NCI-H69 (cell line): ENCODE results near the gene FGD2.
A peak's percentile ranks its signal among the peaks of the same experiment; 100 is the strongest.

Source experiments
- DNase-seq: peaks from one replicate; lab custom pipeline; 2025; lab: John Stamatoyannopoulos, UW

FGD2 gene

GRCh38 chr6:37005061-37005810 lies at the start of gene FGD2:
Gene FGD2, plus strand, starts transcription at chr6:37005655. Its CDS starts 163 bp downstream, at chr6:37005818.
- DNase-seq: no peak

GRCh38 chr6:36955671-36956445 lies 49.6 kb upstream of the FGD2 start:
- peak; percentile 44 for DNase-seq

GRCh38 chr6:36956446-36956820 lies 49.0 kb upstream of the FGD2 start:
- no peak for DNase-seq

- no peak for DNase-seq
Observed at GRCh38 chr6:36957773-36958271, 47.6 kb upstream of the FGD2 start.

- DNase-seq: no peak
Observed at GRCh38 chr6:36958775-36959554, 46.5 kb upstream of the FGD2 start.

- DNase-seq: no peak
Observed at GRCh38 chr6:36959555-36960250, 45.8 kb upstream of the FGD2 start.

- DNase-seq: no peak
Observed at GRCh38 chr6:36961441-36962435, 43.7 kb upstream of the FGD2 start.

GRCh38 chr6:36962874-36963273 lies 42.6 kb upstream of the FGD2 start:
- peak; percentile 69 for DNase-seq

- DNase-seq: peak; percentile 58
Observed at GRCh38 chr6:36963451-36964290, 41.8 kb upstream of the FGD2 start.

GRCh38 chr6:36964349-36964748 lies 41.1 kb upstream of the FGD2 start:
- no peak for DNase-seq

GRCh38 chr6:36964908-36965307 lies 40.5 kb upstream of the FGD2 start:
- DNase-seq: no peak

- DNase-seq: no peak
Observed at GRCh38 chr6:36967301-36967700, 38.2 kb upstream of the FGD2 start.

- DNase-seq: no peak
Observed at GRCh38 chr6:36967757-36968156, 37.7 kb upstream of the FGD2 start.

- DNase-seq: peak; percentile 62
Observed at GRCh38 chr6:36968266-36968977, 37.0 kb upstream of the FGD2 start.

GRCh38 chr6:36969240-36969691 lies 36.2 kb upstream of the FGD2 start:
- DNase-seq: no peak

- DNase-seq: no peak
Observed at GRCh38 chr6:36969988-36970891, 35.2 kb upstream of the FGD2 start.

GRCh38 chr6:36970892-36971842 lies 34.3 kb upstream of the FGD2 start:
- no peak for DNase-seq
